Progenitor cell of endocrine pancreas (in vitro differentiated cells): ENCODE data around the gene ITPR3. TPM values are rescaled to one million over a fixed set of nuclear protein-coding genes. Genes with fewer than 3 reads are reported as not detected.
"Not testable (repeated sequence)": the region's sequence is repeated elsewhere in the genome, so short reads cannot be mapped to it uniquely, and the experiment has no call there.

Experiments
- DNase-seq: peaks from one replicate; pipeline ENCODE4 v3.0.0; 2021; ENCODE audit warnings: low spot score; ENCODE audit not compliant: unreplicated experiment
- H3K27ac Mint-ChIP-seq: 2 replicates; pipeline ENCODE4 v1.8.0; 2021; ENCODE audit warnings: mild to moderate bottlenecking, moderate library complexity, mixed read lengths
- H3K27me3 Mint-ChIP-seq: 2 replicates; pipeline ENCODE4 v1.8.0; 2021; ENCODE audit warnings: mixed read lengths
- H3K36me3 Mint-ChIP-seq: 2 replicates; pipeline ENCODE4 v1.8.0; 2022; ENCODE audit warnings: mixed read lengths; ENCODE audit not compliant: insufficient read depth
- H3K4me1 Mint-ChIP-seq: 2 replicates; pipeline ENCODE4 v1.8.0; 2021; ENCODE audit warnings: low read depth, mixed read lengths
- H3K4me3 Mint-ChIP-seq: 2 replicates; pipeline ENCODE4 v1.8.0; 2021; ENCODE audit warnings: low read depth, mild to moderate bottlenecking, moderate library complexity, mixed read lengths
- H3K9me3 Mint-ChIP-seq: 2 replicates; pipeline ENCODE4 v1.8.0; 2021; ENCODE audit warnings: low read depth, mixed read lengths
- total RNA-seq: library from RNA; stranded (reverse); gene quantifications from 2 replicates; pipeline ENCODE4 v1.2.1, GENCODE V29; 2021
- TF ChIP-seq, protein P1 (sequence below): fragments of 200-600 bp; sonication (generic); IDR thresholded peaks from one replicate; pipeline ENCODE4 v1.5.0; 2021; ENCODE audit warnings: antibody characterized with exemption, mild to moderate bottlenecking; ENCODE audit not compliant: unreplicated experiment

Gene ITPR3
- total RNA-seq, 1 donor from 2014 or later = 28.3 TPM

GRCh38 chr6:33630014-33630413, 8.9 kb downstream of the ITPR3 start:
- no peak for DNase-seq
- peak overlapping the region; percentile 62 for H3K27ac Mint-ChIP-seq

GRCh38 chr6:33631521-33631920, 10.4 kb downstream of the ITPR3 start:
- H3K4me3 Mint-ChIP-seq, H3K27me3 Mint-ChIP-seq, H3K9me3 Mint-ChIP-seq, H3K36me3 Mint-ChIP-seq, DNase-seq, H3K27ac Mint-ChIP-seq: not testable (repeated sequence)
- H3K4me1 Mint-ChIP-seq = peaks cover 55% of the 10 kb centered on the region

More at GRCh38 chr6:33630014-33630413, 8.9 kb downstream of the ITPR3 start:
- Mint-ChIP-seq H3K36me3 (peaks cover 3% of the 10 kb centered on the region), H3K4me3 (no peak overlapping the region), H3K9me3 (no peaks in the 10 kb centered on the region), H3K4me1 (peaks cover 43% of the 10 kb centered on the region), H3K27me3 (peaks cover 4% of the 10 kb centered on the region)
- TF ChIP-seq, protein P1, sequence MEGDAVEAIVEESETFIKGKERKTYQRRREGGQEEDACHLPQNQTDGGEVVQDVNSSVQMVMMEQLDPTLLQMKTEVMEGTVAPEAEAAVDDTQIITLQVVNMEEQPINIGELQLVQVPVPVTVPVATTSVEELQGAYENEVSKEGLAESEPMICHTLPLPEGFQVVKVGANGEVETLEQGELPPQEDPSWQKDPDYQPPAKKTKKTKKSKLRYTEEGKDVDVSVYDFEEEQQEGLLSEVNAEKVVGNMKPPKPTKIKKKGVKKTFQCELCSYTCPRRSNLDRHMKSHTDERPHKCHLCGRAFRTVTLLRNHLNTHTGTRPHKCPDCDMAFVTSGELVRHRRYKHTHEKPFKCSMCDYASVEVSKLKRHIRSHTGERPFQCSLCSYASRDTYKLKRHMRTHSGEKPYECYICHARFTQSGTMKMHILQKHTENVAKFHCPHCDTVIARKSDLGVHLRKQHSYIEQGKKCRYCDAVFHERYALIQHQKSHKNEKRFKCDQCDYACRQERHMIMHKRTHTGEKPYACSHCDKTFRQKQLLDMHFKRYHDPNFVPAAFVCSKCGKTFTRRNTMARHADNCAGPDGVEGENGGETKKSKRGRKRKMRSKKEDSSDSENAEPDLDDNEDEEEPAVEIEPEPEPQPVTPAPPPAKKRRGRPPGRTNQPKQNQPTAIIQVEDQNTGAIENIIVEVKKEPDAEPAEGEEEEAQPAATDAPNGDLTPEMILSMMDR = no peak

- Mint-ChIP-seq H3K27ac (peak overlapping the region; percentile 40), H3K9me3 (no peaks in the 10 kb centered on the region), H3K4me1 (peaks cover 58% of the 10 kb centered on the region), H3K27me3 (peaks cover 4% of the 10 kb centered on the region), H3K4me3 (no peak overlapping the region), H3K36me3 (peaks cover 3% of the 10 kb centered on the region)
- TF ChIP-seq, protein P1 = no peak
- DNase-seq = no peak
Observed at GRCh38 chr6:33631971-33632557, 10.9 kb downstream of the ITPR3 start.

DNA sequence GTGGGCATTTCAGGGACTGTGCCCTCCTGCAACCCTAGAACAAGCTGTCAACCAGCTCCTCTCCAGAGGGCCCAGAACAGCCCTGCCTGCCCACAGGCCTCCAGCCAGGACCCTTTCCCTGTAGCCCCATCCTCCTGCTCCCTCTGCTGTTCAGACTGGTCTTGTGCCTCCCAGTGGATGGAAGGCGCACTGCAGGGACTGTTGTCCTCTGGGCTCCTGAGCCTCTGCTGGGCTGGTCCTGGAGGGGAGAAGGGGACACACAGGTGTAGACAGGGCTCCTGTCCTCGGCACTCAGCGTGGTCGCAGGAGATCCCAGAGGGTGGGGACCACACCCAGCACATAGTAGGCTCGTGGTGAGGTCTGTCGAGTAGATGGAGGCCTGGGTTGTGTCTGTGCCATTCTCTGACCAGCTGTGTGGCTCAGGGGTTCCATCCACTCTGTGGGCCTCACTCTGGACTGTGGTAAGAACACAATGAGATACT, 11.5 kb downstream of the ITPR3 start:
- H3K4me1 Mint-ChIP-seq = peaks cover 57% of the 10 kb centered on the region
- H3K9me3 Mint-ChIP-seq = no peaks in the 10 kb centered on the region
- DNase-seq = no peak
- peaks cover 3% of the 10 kb centered on the region for H3K36me3 Mint-ChIP-seq
- TF ChIP-seq, protein P1 = peak; percentile 69
- peak overlapping the region; percentile 77 for H3K4me3 Mint-ChIP-seq
- H3K27me3 Mint-ChIP-seq = peaks cover 4% of the 10 kb centered on the region
- peak overlapping the region; percentile 40 for H3K27ac Mint-ChIP-seq

DNA sequence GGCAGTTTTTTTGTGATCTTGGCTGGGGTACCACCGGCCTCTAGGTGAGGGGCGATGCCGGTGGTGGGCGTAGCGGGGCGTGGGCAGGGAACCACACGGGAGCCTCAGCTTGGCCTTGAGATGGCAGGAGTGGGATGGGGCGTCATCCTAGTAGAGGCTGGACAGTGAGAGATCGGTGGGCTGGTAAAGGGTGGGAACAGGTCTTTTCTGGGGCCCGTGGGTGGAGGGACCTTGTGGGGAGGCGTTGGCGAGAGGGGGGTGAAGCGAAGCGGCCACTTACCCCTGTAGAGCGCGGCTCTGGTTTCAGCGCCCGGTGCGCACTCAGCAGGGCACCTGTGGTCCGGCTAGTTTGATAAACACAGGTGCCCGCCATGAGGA, 12.0 kb downstream of the ITPR3 start:
- no peak for DNase-seq
- Mint-ChIP-seq H3K27me3 (peaks cover 4% of the 10 kb centered on the region), H3K9me3 (no peaks in the 10 kb centered on the region), H3K36me3 (peaks cover 3% of the 10 kb centered on the region), H3K4me1 (peaks cover 53% of the 10 kb centered on the region), H3K27ac (peak overlapping the region; percentile 40), H3K4me3 (peak overlapping the region; percentile 77)
- TF ChIP-seq, protein P1 = no peak
